Fibroblast of skin of scalp (primary cell): ENCODE measurements around the gene DBN1.

Experiments
- DNase-seq: peaks from one replicate; pipeline ENCODE4 v3.0.0-alpha.2; 2013

Gene DBN1

DNA sequence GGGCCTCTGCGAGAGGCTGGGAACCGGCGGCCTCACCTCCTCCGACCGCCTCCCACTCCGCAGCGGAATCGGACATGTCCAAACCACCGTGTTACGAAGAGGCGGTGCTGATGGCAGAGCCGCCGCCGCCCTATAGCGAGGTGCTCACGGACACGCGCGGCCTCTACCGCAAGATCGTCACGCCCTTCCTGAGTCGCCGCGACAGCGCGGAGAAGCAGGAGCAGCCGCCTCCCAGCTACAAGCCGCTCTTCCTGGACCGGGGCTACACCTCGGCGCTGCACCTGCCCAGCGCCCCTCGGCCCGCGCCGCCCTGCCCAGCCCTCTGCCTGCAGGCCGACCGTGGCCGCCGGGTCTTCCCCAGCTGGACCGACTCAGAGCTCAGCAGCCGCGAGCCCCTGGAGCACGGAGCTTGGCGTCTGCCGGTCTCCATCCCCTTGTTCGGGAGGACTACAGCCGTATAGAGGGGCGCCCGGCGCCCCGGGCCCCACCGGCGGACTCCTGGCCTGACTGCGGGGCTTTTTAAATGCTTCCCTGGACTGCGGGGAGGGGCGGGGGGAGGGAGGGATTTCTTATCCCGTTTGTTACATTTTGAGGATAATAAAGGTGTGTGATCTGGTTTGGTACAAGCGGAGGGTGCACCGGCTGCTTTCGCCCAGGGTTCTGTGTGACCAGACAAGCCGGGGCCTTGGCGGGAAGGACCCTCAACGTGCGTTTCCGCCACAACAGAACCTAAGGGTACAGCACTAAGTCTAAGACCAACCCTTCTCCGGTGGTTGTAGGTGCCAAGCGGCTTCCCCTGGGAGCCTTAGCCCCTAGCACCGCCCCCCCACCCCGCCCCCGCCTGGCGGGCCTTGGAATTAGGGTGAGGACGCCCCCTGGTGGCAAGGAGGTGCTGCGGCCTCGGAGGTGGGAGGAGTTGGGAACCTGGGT lies 17.5 kb downstream of the DBN1 start:
- DNase-seq, result peak; percentile 86

DNA sequence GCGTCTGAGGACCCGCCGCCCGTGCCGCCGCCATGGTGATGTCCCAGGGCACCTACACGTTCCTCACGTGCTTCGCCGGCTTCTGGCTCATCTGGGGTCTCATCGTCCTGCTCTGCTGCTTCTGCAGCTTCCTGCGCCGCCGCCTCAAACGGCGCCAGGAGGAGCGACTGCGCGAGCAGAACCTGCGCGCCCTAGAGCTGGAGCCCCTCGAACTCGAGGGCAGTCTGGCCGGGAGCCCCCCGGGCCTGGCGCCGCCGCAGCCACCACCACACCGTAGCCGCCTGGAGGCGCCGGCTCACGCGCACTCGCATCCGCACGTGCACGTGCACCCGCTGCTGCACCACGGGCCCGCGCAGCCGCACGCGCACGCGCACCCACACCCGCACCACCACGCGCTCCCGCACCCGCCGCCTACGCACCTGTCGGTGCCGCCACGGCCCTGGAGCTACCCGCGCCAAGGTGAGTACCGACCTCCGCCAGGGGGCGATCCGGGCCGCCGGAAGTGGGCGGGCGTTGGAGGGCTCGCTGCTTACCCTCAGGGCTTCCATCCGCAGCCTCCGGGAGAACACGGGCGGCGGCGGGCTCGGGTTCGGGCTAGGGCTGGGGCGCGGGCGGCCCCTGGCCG lies 18.3 kb downstream of the DBN1 start:
- DNase-seq, result peak; percentile 64

GRCh38 chr5:177454397-177455035 lies 18.9 kb downstream of the DBN1 start:
- DNase-seq, result peak; percentile 89

GRCh38 chr5:177453852-177454396 lies 19.5 kb downstream of the DBN1 start:
- DNase-seq, result peak; percentile 23

GRCh38 chr5:177452688-177453638 lies 20.5 kb downstream of the DBN1 start:
- DNase-seq, result no peak

- DNase-seq, result no peak
Measured at GRCh38 chr5:177450667-177451424, 22.6 kb downstream of the DBN1 start.

GRCh38 chr5:177449140-177450061 lies 24.0 kb downstream of the DBN1 start:
- no peak for DNase-seq

- DNase-seq, result no peak
Measured at GRCh38 chr5:177448244-177448950, 25.0 kb downstream of the DBN1 start.

DNA sequence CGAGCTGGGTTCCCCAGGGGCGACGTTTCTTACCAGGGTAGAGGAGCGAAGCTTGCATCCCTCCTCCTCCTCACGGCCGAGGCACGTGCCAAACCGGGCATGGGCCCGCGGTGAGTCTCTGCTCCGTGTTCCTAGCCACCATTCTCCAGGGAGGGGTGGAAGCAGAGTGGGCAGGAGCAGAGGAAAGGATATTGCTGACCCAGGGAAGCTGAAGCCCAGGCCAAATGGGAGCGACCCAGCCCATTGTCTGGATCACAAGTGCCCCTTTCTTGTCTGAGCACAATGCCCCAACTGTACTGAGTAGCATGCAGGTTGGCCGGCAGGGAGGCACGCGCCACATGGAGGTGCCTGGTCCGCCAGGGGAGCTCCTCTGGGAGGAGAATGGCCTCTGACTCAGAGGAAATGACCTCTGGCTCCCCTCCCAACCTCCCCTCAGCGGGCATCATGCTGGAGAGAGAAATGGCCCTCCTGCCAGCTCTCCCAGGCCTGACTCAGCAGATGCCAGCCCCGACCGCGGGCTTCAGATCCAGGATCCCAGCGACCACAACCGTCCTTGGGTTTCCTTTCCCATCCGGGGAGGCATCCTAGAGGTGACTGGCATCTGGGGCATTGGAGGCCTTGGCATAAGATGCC lies 25.7 kb downstream of the DBN1 start:
- peak; percentile 75 for DNase-seq

GRCh38 chr5:177447066-177447610 lies 26.3 kb downstream of the DBN1 start:
- peak; percentile 46 for DNase-seq

GRCh38 chr5:177446200-177447065 lies 27.0 kb downstream of the DBN1 start, which contains the start of gene PRR7:
Gene PRR7, plus strand, starts transcription at chr5:177446814. Its CDS starts 8,254 bp downstream, at chr5:177455068.
- DNase-seq, result peak; percentile 74

GRCh38 chr5:177445917-177446199 lies 27.6 kb downstream of the DBN1 start:
- no peak for DNase-seq

GRCh38 chr5:177445052-177445916 lies 28.1 kb downstream of the DBN1 start:
- DNase-seq, result no peak

- no peak for DNase-seq
Measured at GRCh38 chr5:177444106-177445051, 29.1 kb downstream of the DBN1 start.
